HepG2 (cell line): ENCODE measurements around the gene METAP1D. TPM values are rescaled to one million over a fixed set of nuclear protein-coding genes. Genes with fewer than 3 reads are reported as not detected.
A peak's percentile ranks its signal among the peaks of the same experiment; 100 is the strongest.

ENCODE experiments used
- ARID2 ChIP-seq: sonication (generic); formaldehyde crosslinking; IDR thresholded peaks from 2 replicates; pipeline ENCODE4 v1.8.1; 2022; ENCODE audit warnings: mild to moderate bottlenecking, missing genetic modification reagents, borderline replicate concordance
- CSRNP1 ChIP-seq: sonication (generic); formaldehyde crosslinking; IDR thresholded peaks from 2 replicates; pipeline ENCODE4 v1.8.1; 2023; ENCODE audit warnings: mild to moderate bottlenecking, missing genetic modification reagents
- HIC2 ChIP-seq: sonication (generic); formaldehyde crosslinking; IDR thresholded peaks from 2 replicates; pipeline ENCODE4 v1.9.0; 2022; ENCODE audit warnings: low read depth, missing genetic modification reagents
- ISX ChIP-seq: sonication (generic); formaldehyde crosslinking; conservative IDR thresholded peaks from 2 replicates; pipeline ENCODE4 v1.5.0; 2020; ENCODE audit warnings: missing genetic modification reagents
- MED13 ChIP-seq: sonication (generic); formaldehyde crosslinking; IDR thresholded peaks from 2 replicates; pipeline ENCODE4 v1.5.0; 2020; ENCODE audit warnings: missing genetic modification reagents
- RORA ChIP-seq: sonication (generic); formaldehyde crosslinking; IDR thresholded peaks from 2 replicates; pipeline ENCODE4 v1.5.0; 2020; ENCODE audit warnings: mild to moderate bottlenecking, missing genetic modification reagents, moderate library complexity
- THAP8 ChIP-seq: sonication (generic); formaldehyde crosslinking; IDR thresholded peaks from 2 replicates; pipeline ENCODE4 v1.5.1; 2020; ENCODE audit warnings: missing genetic modification reagents, mild to moderate bottlenecking, borderline replicate concordance
- ZBTB2 ChIP-seq: sonication (generic); formaldehyde crosslinking; IDR thresholded peaks from 2 replicates; pipeline ENCODE4 v1.8.0; 2022; ENCODE audit warnings: low read depth, missing genetic modification reagents
- ZFP41 ChIP-seq: sonication (generic); formaldehyde crosslinking; IDR thresholded peaks from 2 replicates; pipeline ENCODE4 v1.4.0; 2020; ENCODE audit warnings: mild to moderate bottlenecking, missing genetic modification reagents, borderline replicate concordance
- ZNF136 ChIP-seq: sonication (generic); formaldehyde crosslinking; IDR thresholded peaks from 2 replicates; pipeline ENCODE4 v1.8.1; 2022; ENCODE audit warnings: low read depth, mild to moderate bottlenecking, moderate library complexity, missing genetic modification reagents
- ZNF260 ChIP-seq: sonication (generic); formaldehyde crosslinking; IDR thresholded peaks from 2 replicates; pipeline ENCODE4 v1.4.0; 2020; ENCODE audit warnings: missing genetic modification reagents, low read depth, mild to moderate bottlenecking, borderline replicate concordance
- ZNF3 ChIP-seq: IDR thresholded peaks from 2 replicates; pipeline ENCODE4 v1.7.0; 2017; ENCODE audit warnings: inconsistent platforms
- ZNF451 ChIP-seq: sonication (generic); formaldehyde crosslinking; IDR thresholded peaks from 2 replicates; pipeline ENCODE4 v1.5.0; 2020; ENCODE audit warnings: mild to moderate bottlenecking, missing genetic modification reagents
- ZNF687 ChIP-seq: sonication (generic); formaldehyde crosslinking; IDR thresholded peaks from 2 replicates; pipeline ENCODE4 v1.5.1; 2020; ENCODE audit warnings: mild to moderate bottlenecking, missing genetic modification reagents, moderate library complexity
- ZNF792 ChIP-seq: IDR thresholded peaks from 2 replicates; pipeline ENCODE4 v1.6.1; 2016
- ZNF891 ChIP-seq: sonication (generic); formaldehyde crosslinking; IDR thresholded peaks from 2 replicates; pipeline ENCODE4 v1.5.0; 2020; ENCODE audit warnings: mild to moderate bottlenecking, missing genetic modification reagents
- ZSCAN22 ChIP-seq: sonication (generic); formaldehyde crosslinking; IDR thresholded peaks from 2 replicates; pipeline ENCODE4 v1.4.0; 2020; ENCODE audit warnings: mild to moderate bottlenecking, missing genetic modification reagents
- polyA plus RNA-seq, 8 experiments: library from polyadenylated mRNA; depleted of rRNA in 3 of 8; stranded (reverse) in 7 of 8; unstranded in 1 of 8; fragments of >200 nt; fragmentation: Illumina TruSeq in 4 of 8; extraction: Trizol in 4 of 8; gene quantifications; 2 replicates each; pipeline versions ENCODE4 v1.2.1 to v1.2.3, GENCODE V29; 2011 to 2016; ENCODE audit warnings: low read depth in 4 of 8, missing spikeins in 1 of 8, mixed read lengths in 1 of 8; ENCODE audit not compliant: insufficient read depth in 1 of 8
- total RNA-seq, 5 experiments: library from RNA; depleted of rRNA; stranded (reverse); fragments of >200 nt; fragmentation: Illumina TruSeq; extraction: Trizol; gene quantifications; 2 replicates each; pipeline ENCODE4 v1.2.3, GENCODE V29; 2016; ENCODE audit warnings: low read depth in 1 of 5

METAP1D gene
- total and polyA plus RNA-seq, 2 of the 13 experiments (the other 11 are each of a cell fraction or from before 2014, with no cell fraction given), result 14.7 to 21.6 TPM

GRCh38 chr2:172098650-172099471 is 99.1 kb downstream of the METAP1D start (continued):
- TF ChIP-seq ZFP41 (CRISPR knock-in tag), result no peak
- no peak for TF ChIP-seq ZBTB2 (CRISPR knock-in tag)
- 0 out of 2 replicates have a peak, but pooled peaks have one; percentile 33 for TF ChIP-seq ZNF891
- TF ChIP-seq ISX, result no peak
- TF ChIP-seq HIC2 (CRISPR knock-in tag), result no peak; the same call in 1 of the 2 replicates
- peak; percentile 87 for TF ChIP-seq ZNF687
- peak; percentile 90 for TF ChIP-seq ZNF451 (CRISPR knock-in tag)
- no peak for TF ChIP-seq ZSCAN22 (CRISPR knock-in tag)
- no peak for TF ChIP-seq MED13 (CRISPR knock-in tag)
- TF ChIP-seq ZNF792, result peak; percentile 18; the same call in 1 of the 2 replicates
- TF ChIP-seq ZNF260 (CRISPR knock-in tag), result no peak
- no peak; the same call in 1 of the 2 replicates for TF ChIP-seq ARID2
- TF ChIP-seq CSRNP1, result no peak
- TF ChIP-seq ZNF3, result no peak
- TF ChIP-seq THAP8 (CRISPR knock-in tag), result no peak
- no peak for TF ChIP-seq ZNF136 (CRISPR knock-in tag)
- TF ChIP-seq RORA (CRISPR knock-in tag), result no peak
